ENCODE results near the gene CCDC40.

The CCDC40 gene

GRCh38 chr17:79997011-79997660, 39.3 kb upstream of the CCDC40 start:
- in situ Hi-C loops (cut with MboI; ENCODE audit: low sequenced_read_pairs): no loop called here

- in situ Hi-C loops (cut with MboI; ENCODE audit: low sequenced_read_pairs): no loop called here
Measured at GRCh38 chr17:80000136-80000535, 36.3 kb upstream of the CCDC40 start.

GRCh38 chr17:80000981-80001775, 35.3 kb upstream of the CCDC40 start:
- in situ Hi-C loops (cut with MboI; ENCODE audit: low sequenced_read_pairs): no loop called here

GRCh38 chr17:80002070-80002641, 34.3 kb upstream of the CCDC40 start:
- in situ Hi-C loops (cut with MboI; ENCODE audit: low sequenced_read_pairs): no loop called here

- in situ Hi-C loops (cut with MboI; ENCODE audit: low sequenced_read_pairs): no loop called here
Measured at GRCh38 chr17:80002690-80003490, 33.6 kb upstream of the CCDC40 start.

GRCh38 chr17:80003969-80004368, 32.5 kb upstream of the CCDC40 start:
- in situ Hi-C loops (cut with MboI; ENCODE audit: low sequenced_read_pairs): no loop called here

GRCh38 chr17:80005360-80006338, 30.8 kb upstream of the CCDC40 start:
- in situ Hi-C loops (cut with MboI; ENCODE audit: low sequenced_read_pairs): no loop called here

GRCh38 chr17:80006339-80006720, 30.1 kb upstream of the CCDC40 start:
- in situ Hi-C loops (cut with MboI; ENCODE audit: low sequenced_read_pairs): no loop called here

GRCh38 chr17:80006811-80007752, 29.4 kb upstream of the CCDC40 start:
- in situ Hi-C loops (cut with MboI; ENCODE audit: low sequenced_read_pairs): no loop called here

- in situ Hi-C loops (cut with MboI; ENCODE audit: low sequenced_read_pairs): no loop called here
Measured at GRCh38 chr17:80007939-80008338, 28.5 kb upstream of the CCDC40 start.

- in situ Hi-C loops (cut with MboI; ENCODE audit: low sequenced_read_pairs): no loop called here
Measured at GRCh38 chr17:80008383-80008840, 28.0 kb upstream of the CCDC40 start.

GRCh38 chr17:80008848-80009247, 27.6 kb upstream of the CCDC40 start:
- in situ Hi-C loops (cut with MboI; ENCODE audit: low sequenced_read_pairs): no loop called here

- in situ Hi-C loops (cut with MboI; ENCODE audit: low sequenced_read_pairs): no loop called here
Measured at GRCh38 chr17:80009391-80010282, 26.8 kb upstream of the CCDC40 start.

- in situ Hi-C loops (cut with MboI; ENCODE audit: low sequenced_read_pairs): no loop called here
Measured at GRCh38 chr17:80010283-80010858, 26.1 kb upstream of the CCDC40 start.

- in situ Hi-C loops (cut with MboI; ENCODE audit: low sequenced_read_pairs): no loop called here
Measured at GRCh38 chr17:80011989-80012555, 24.4 kb upstream of the CCDC40 start.

GRCh38 chr17:80012765-80013741, 23.4 kb upstream of the CCDC40 start:
- in situ Hi-C loops (cut with MboI; ENCODE audit: low sequenced_read_pairs): no loop called here
